WTC11 (cell line): ENCODE data around the gene RBM39.

Source experiments
- ATF1 ChIP-seq: sonication (generic); formaldehyde crosslinking; IDR thresholded peaks from 2 replicates; pipeline ENCODE4 v1.8.1; 2023; ENCODE audit warnings: mild to moderate bottlenecking, moderate library complexity, missing genetic modification reagents
- CREM ChIP-seq: sonication (generic); formaldehyde crosslinking; IDR thresholded peaks from 2 replicates; pipeline ENCODE4 v1.8.1; 2022; ENCODE audit warnings: mild to moderate bottlenecking, missing genetic modification reagents, moderate library complexity
- NFYB ChIP-seq: sonication (generic); formaldehyde crosslinking; conservative IDR thresholded peaks from 2 replicates; pipeline ENCODE4 v1.8.0; 2022; ENCODE audit warnings: low read depth, missing genetic modification reagents
- ZNF232 ChIP-seq: sonication (generic); formaldehyde crosslinking; IDR thresholded peaks from 2 replicates; pipeline ENCODE4 v1.8.0; 2022; ENCODE audit warnings: mild to moderate bottlenecking, missing genetic modification reagents
- ZNF263 ChIP-seq: sonication (generic); formaldehyde crosslinking; IDR thresholded peaks from 2 replicates; pipeline ENCODE4 v1.8.1; 2022; ENCODE audit warnings: low read depth, mild to moderate bottlenecking, moderate library complexity, missing genetic modification reagents
- TF ChIP-seq, protein P1 (sequence below): fragments of 200-600 bp; IDR thresholded peaks from 2 replicates; pipeline ENCODE4 v1.8.0; 2022; ENCODE audit warnings: antibody characterized with exemption

- TF ChIP-seq ATF1 (CRISPR knock-in tag) (no peak), CREM (CRISPR knock-in tag) (no peak), ZNF263 (CRISPR knock-in tag) (no peak), ZNF232 (CRISPR knock-in tag) (no peak), NFYB (no peak)
- TF ChIP-seq, protein P1, sequence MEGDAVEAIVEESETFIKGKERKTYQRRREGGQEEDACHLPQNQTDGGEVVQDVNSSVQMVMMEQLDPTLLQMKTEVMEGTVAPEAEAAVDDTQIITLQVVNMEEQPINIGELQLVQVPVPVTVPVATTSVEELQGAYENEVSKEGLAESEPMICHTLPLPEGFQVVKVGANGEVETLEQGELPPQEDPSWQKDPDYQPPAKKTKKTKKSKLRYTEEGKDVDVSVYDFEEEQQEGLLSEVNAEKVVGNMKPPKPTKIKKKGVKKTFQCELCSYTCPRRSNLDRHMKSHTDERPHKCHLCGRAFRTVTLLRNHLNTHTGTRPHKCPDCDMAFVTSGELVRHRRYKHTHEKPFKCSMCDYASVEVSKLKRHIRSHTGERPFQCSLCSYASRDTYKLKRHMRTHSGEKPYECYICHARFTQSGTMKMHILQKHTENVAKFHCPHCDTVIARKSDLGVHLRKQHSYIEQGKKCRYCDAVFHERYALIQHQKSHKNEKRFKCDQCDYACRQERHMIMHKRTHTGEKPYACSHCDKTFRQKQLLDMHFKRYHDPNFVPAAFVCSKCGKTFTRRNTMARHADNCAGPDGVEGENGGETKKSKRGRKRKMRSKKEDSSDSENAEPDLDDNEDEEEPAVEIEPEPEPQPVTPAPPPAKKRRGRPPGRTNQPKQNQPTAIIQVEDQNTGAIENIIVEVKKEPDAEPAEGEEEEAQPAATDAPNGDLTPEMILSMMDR: no peak
Observed at GRCh38 chr20:35791097-35791496, 49.0 kb upstream of the RBM39 start.
